ENCODE data around the gene CCNK.
A peak's percentile ranks its signal among the peaks of the same experiment; 100 is the strongest.

CCNK gene

GRCh38 chr14:99517643-99518381, 36.6 kb downstream of the CCNK start:
- Histone ChIP-seq H3K4me1 (no peaks in the 10 kb centered on the region), H3K27me3 (no peaks in the 10 kb centered on the region), H3K4me3 (ENCODE audit: low read depth, low read length) (no peak overlapping the region), H3K36me3 (peaks cover 61% of the 10 kb centered on the region), H3K9me3 (no peaks in the 10 kb centered on the region)
- peak; percentile 12 for DNase-seq
- no peak for TF ChIP-seq CTCF (IDR thresholded peaks at IDR 0.05; ENCODE audit: low read depth, low read length)

- H3K36me3 ChIP-seq = peaks cover 53% of the 10 kb centered on the region
- no peaks in the 10 kb centered on the region for H3K27me3 ChIP-seq
- no peak overlapping the region for H3K4me3 ChIP-seq (ENCODE audit: low read depth, low read length)
- peaks cover 4% of the 10 kb centered on the region for H3K4me1 ChIP-seq
- peak; percentile 79 for DNase-seq
- TF ChIP-seq CTCF (IDR thresholded peaks at IDR 0.05; ENCODE audit: low read depth, low read length) = peak; percentile 93
- no peaks in the 10 kb centered on the region for H3K9me3 ChIP-seq
These were observed 37.5 kb downstream of the CCNK start for GRCh38 chr14:99518441-99519346.

GRCh38 chr14:99519347-99519881, 38.2 kb downstream of the CCNK start:
- DNase-seq = peak; percentile 3
- H3K27me3 ChIP-seq = no peaks in the 10 kb centered on the region

GRCh38 chr14:99519931-99520421, 38.8 kb downstream of the CCNK start:
- TF ChIP-seq CTCF (IDR thresholded peaks at IDR 0.05; ENCODE audit: low read depth, low read length) = no peak
- Histone ChIP-seq H3K27me3 (no peaks in the 10 kb centered on the region), H3K9me3 (no peaks in the 10 kb centered on the region), H3K4me1 (peaks cover 13% of the 10 kb centered on the region), H3K36me3 (peaks cover 40% of the 10 kb centered on the region), H3K4me3 (ENCODE audit: low read depth, low read length) (no peak overlapping the region)
- peak; percentile 3 for DNase-seq

More at GRCh38 chr14:99519347-99519881, 38.2 kb downstream of the CCNK start:
- Histone ChIP-seq H3K4me3 (ENCODE audit: low read depth, low read length) (no peak overlapping the region), H3K36me3 (peaks cover 46% of the 10 kb centered on the region), H3K4me1 (peaks cover 7% of the 10 kb centered on the region), H3K9me3 (no peaks in the 10 kb centered on the region)
- TF ChIP-seq CTCF (IDR thresholded peaks at IDR 0.05; ENCODE audit: low read depth, low read length) = no peak

- TF ChIP-seq CTCF (IDR thresholded peaks at IDR 0.05; ENCODE audit: low read depth, low read length) = no peak
- Histone ChIP-seq H3K36me3 (peaks cover 34% of the 10 kb centered on the region), H3K27me3 (no peaks in the 10 kb centered on the region), H3K9me3 (no peaks in the 10 kb centered on the region), H3K4me1 (peaks cover 17% of the 10 kb centered on the region), H3K4me3 (ENCODE audit: low read depth, low read length) (no peak overlapping the region)
- DNase-seq = peak; percentile 44
These were observed 39.4 kb downstream of the CCNK start for GRCh38 chr14:99520571-99521081.

Data from BE2C (cell line).